ENCODE measurements around the gene PLEKHA5. TPM values are rescaled to one million over a fixed set of nuclear protein-coding genes. Genes with fewer than 3 reads are reported as not detected.

PLEKHA5 gene
- total RNA-seq, 1 experiment from 2014 or later: 6.3 TPM

- no peak for TF ChIP-seq CTCF (IDR thresholded peaks at IDR 0.05)
- TF ChIP-seq TCF7L2 (IDR thresholded peaks at IDR 0.05; ENCODE audit: low read depth, low read length): no peak
- no peak for TF ChIP-seq SIN3A (IDR thresholded peaks at IDR 0.05; ENCODE audit: borderline replicate concordance, insufficient read depth, low read depth, low read length)
- no peak for TF ChIP-seq REST (IDR thresholded peaks at IDR 0.05; ENCODE audit: insufficient read depth in 1 of 2, low read depth in 2 of 2, low read length in 1 of 2)
- no peak for TF ChIP-seq POLR2AphosphoS5 (IDR thresholded peaks at IDR 0.05; ENCODE audit: low read depth, low read length)
- no peak overlapping the region for H3K27ac ChIP-seq (ENCODE audit: low read length)
- no peaks in the 10 kb centered on the region for H3K27me3 ChIP-seq (ENCODE audit: control insufficient read depth, insufficient read depth, low read length)
- DNase-seq (ENCODE audit: low read depth, low spot score): no peak
- BruUV-seq (replicated peaks): no TSS peak
- in situ Hi-C loops (cut with HindIII; ENCODE audit: low pct_unique_long_range_greater_than_20kb, low sequenced_read_pairs): no loop called here
- no peak overlapping the region for H3K4me3 ChIP-seq (ENCODE audit: low read depth in 2 of 2, low read length in 2 of 2)
- POLR2A ChIA-PET: no interaction called here
- H3K9me3 ChIP-seq (ENCODE audit: control insufficient read depth, insufficient read depth, low read depth, low read length): no peaks in the 10 kb centered on the region
- intact Hi-C loops (cut with micrococcal nuclease; ENCODE audit: unreplicated experiment): no loop called here
- CTCF ChIA-PET: no interaction called here
- no peak for ATAC-seq
- no peaks in the 10 kb centered on the region for H3K4me1 ChIP-seq (ENCODE audit: control insufficient read depth, insufficient read depth, low read length)
- H3K36me3 ChIP-seq (ENCODE audit: control insufficient read depth, insufficient read depth, low read length): no peaks in the 10 kb centered on the region
Measured at GRCh38 chr12:19312637-19313036, 183.1 kb downstream of the PLEKHA5 start.

GRCh38 chr12:19316425-19316824 is 186.9 kb downstream of the PLEKHA5 start:
- H3K27ac ChIP-seq (ENCODE audit: low read length): no peak overlapping the region
- no peak for ATAC-seq
- in situ Hi-C loops (cut with HindIII; ENCODE audit: low pct_unique_long_range_greater_than_20kb, low sequenced_read_pairs): no loop called here
- intact Hi-C loops (cut with micrococcal nuclease; ENCODE audit: unreplicated experiment): no loop called here
- no peaks in the 10 kb centered on the region for H3K9me3 ChIP-seq (ENCODE audit: control insufficient read depth, insufficient read depth, low read depth, low read length)
- no peaks in the 10 kb centered on the region for H3K36me3 ChIP-seq (ENCODE audit: control insufficient read depth, insufficient read depth, low read length)
- DNase-seq (ENCODE audit: low read depth, low spot score): no peak
- no peaks in the 10 kb centered on the region for H3K27me3 ChIP-seq (ENCODE audit: control insufficient read depth, insufficient read depth, low read length)
- POLR2A ChIA-PET: no interaction called here
- H3K4me1 ChIP-seq (ENCODE audit: control insufficient read depth, insufficient read depth, low read length): no peaks in the 10 kb centered on the region
- BruUV-seq (replicated peaks): no TSS peak
- no peak overlapping the region for H3K4me3 ChIP-seq (ENCODE audit: low read depth in 2 of 2, low read length in 2 of 2)
- TF ChIP-seq POLR2AphosphoS5 (IDR thresholded peaks at IDR 0.05; ENCODE audit: low read depth, low read length) (no peak), TCF7L2 (IDR thresholded peaks at IDR 0.05; ENCODE audit: low read depth, low read length) (no peak), REST (IDR thresholded peaks at IDR 0.05; ENCODE audit: insufficient read depth in 1 of 2, low read depth in 2 of 2, low read length in 1 of 2) (no peak), CTCF (IDR thresholded peaks at IDR 0.05) (no peak), SIN3A (IDR thresholded peaks at IDR 0.05; ENCODE audit: borderline replicate concordance, insufficient read depth, low read depth, low read length) (no peak)
- CTCF ChIA-PET: no interaction called here
